Panc1 (cell line): ENCODE data around the gene GAL3ST1. TPM values are rescaled to one million over a fixed set of nuclear protein-coding genes. Genes with fewer than 3 reads are reported as not detected.

Experiments used
- ATAC-seq: fragments of 200-7000 bp; cut with Tn5 transposase; 2 replicates; pipeline ENCODE4 v1.9.1; 2020; ENCODE audit warnings: mild to moderate bottlenecking, moderate library complexity
- BruUV-seq: library from RNA; stranded (reverse); fragments of 400-500 nt; replicated peaks from 2 replicates; lab custom pipeline; 2021; lab: Mats Ljungman, UMichigan
- CTCF ChIA-PET: fragments of 300-600 bp; sonication (Branson Sonifier 250); formaldehyde crosslinking; loops from one replicate; lab custom pipeline; 2022; ENCODE audit warnings: antibody characterized with exemption; lab: Charles Lee
- POLR2A ChIA-PET: fragments of 300-600 bp; sonication (Branson Sonifier 250); formaldehyde crosslinking; loops from one replicate; lab custom pipeline; 2022; ENCODE audit warnings: antibody characterized with exemption; lab: Charles Lee
- DNase-seq: peaks from one replicate; pipeline ENCODE4 v3.0.0-alpha.2; 2010; ENCODE audit warnings: low read depth, low spot score
- H3K27ac ChIP-seq: 2 replicates; pipeline ENCODE4 v1.5.1; 2011; ENCODE audit warnings: mild to moderate bottlenecking, low read length, inconsistent platforms
- H3K27me3 ChIP-seq: fragments of 200-500 bp; sonication (Bioruptor generic); 2 replicates; pipeline ENCODE4 v1.6.0; 2014; ENCODE audit warnings: low read length, inconsistent platforms; ENCODE audit not compliant: control insufficient read depth, insufficient read depth
- H3K36me3 ChIP-seq: fragments of 200-500 bp; sonication (Bioruptor generic); 2 replicates; pipeline ENCODE4 v1.5.1; 2014; ENCODE audit warnings: inconsistent platforms, mild to moderate bottlenecking, low read length, moderate library complexity; ENCODE audit not compliant: control insufficient read depth, insufficient read depth
- H3K4me1 ChIP-seq: 2 replicates; pipeline ENCODE4 v1.5.1; 2011; ENCODE audit warnings: inconsistent platforms, mild to moderate bottlenecking, low read length, moderate library complexity; ENCODE audit not compliant: control insufficient read depth, insufficient read depth
- H3K4me3 ChIP-seq, 2 experiments: 2 replicates each; pipeline ENCODE4 v1.5.1; 2011 to 2012; ENCODE audit warnings: low read depth in 2 of 2, low read length in 2 of 2, mild to moderate bottlenecking in 2 of 2, inconsistent platforms in 1 of 2, moderate library complexity in 1 of 2
- H3K9me3 ChIP-seq: fragments of 200-500 bp; sonication (Bioruptor generic); 2 replicates; pipeline ENCODE4 v1.5.1; 2014; ENCODE audit warnings: low read depth, mild to moderate bottlenecking, inconsistent platforms, low read length, moderate library complexity; ENCODE audit not compliant: control insufficient read depth, insufficient read depth
- CTCF ChIP-seq: fragments of 450-650 bp; IDR thresholded peaks from 2 replicates; pipeline ENCODE4 v1.5.1; 2017; ENCODE audit warnings: mild to moderate bottlenecking
- POLR2AphosphoS5 ChIP-seq: IDR thresholded peaks from 2 replicates; pipeline ENCODE4 v1.6.1; 2012; ENCODE audit warnings: mild to moderate bottlenecking, low read depth, low read length, moderate library complexity
- REST ChIP-seq, 2 experiments: IDR thresholded peaks; 2 replicates each; pipeline ENCODE4 v1.6.1; 2011 to 2012; ENCODE audit warnings: low read depth in 2 of 2, control low read depth in 1 of 2, low read length in 1 of 2, mild to moderate bottlenecking in 1 of 2, moderate library complexity in 1 of 2; ENCODE audit not compliant: insufficient read depth in 1 of 2
- SIN3A ChIP-seq: IDR thresholded peaks from 2 replicates; pipeline ENCODE4 v1.6.1; 2012; ENCODE audit warnings: low read depth, mild to moderate bottlenecking, low read length, moderate library complexity, borderline replicate concordance; ENCODE audit not compliant: insufficient read depth
- TCF7L2 ChIP-seq: IDR thresholded peaks from 2 replicates; pipeline ENCODE4 v1.6.1; 2011; ENCODE audit warnings: mild to moderate bottlenecking, low read depth, low read length, inconsistent platforms
- in situ Hi-C: cut with HindIII; loops from 2 replicates; pipeline ENCODE4 v1.10.0; 2016; ENCODE audit warnings: low sequenced_read_pairs, low pct_unique_long_range_greater_than_20kb
- intact Hi-C: fragments of 100-400 bp; cut with micrococcal nuclease; formaldehyde crosslinking; loops from one replicate; pipeline ENCODE4 v1.10.0; 2022; ENCODE audit not compliant: unreplicated experiment
- total RNA-seq: library from RNA; stranded (reverse); gene quantifications from one replicate; pipeline ENCODE4 v1.2.1, GENCODE V29; 2021; ENCODE audit not compliant: unreplicated experiment

Gene GAL3ST1
- total RNA-seq, 1 experiment from 2014 or later = 1.1 TPM

GRCh38 chr22:30617819-30618218 lies 43.4 kb upstream of the GAL3ST1 start:
- no peaks in the 10 kb centered on the region for H3K9me3 ChIP-seq
- no peak for ATAC-seq
- no peaks in the 10 kb centered on the region for H3K36me3 ChIP-seq
- no peaks in the 10 kb centered on the region for H3K4me1 ChIP-seq
- TF ChIP-seq POLR2AphosphoS5 (no peak), TCF7L2 (no peak), SIN3A (no peak), REST (IDR thresholded peaks at IDR 0.05; ENCODE audit: insufficient read depth in 1 of 2, low read depth in 2 of 2, low read length in 1 of 2) (no peak), CTCF (no peak)
- H3K4me3 ChIP-seq = no peak overlapping the region
- in situ Hi-C loops (no loop called here), intact Hi-C loops (no loop called here)
- BruUV-seq = no TSS peak
- H3K27me3 ChIP-seq = no peaks in the 10 kb centered on the region
- POLR2A ChIA-PET = interaction anchor here (0.6 kb wide), 1 partner anchor 113 kb away, joined by 5 read pairs; no protein-coding TSS in a partner anchor
- CTCF ChIA-PET = no interaction called here
- H3K27ac ChIP-seq = no peak overlapping the region
- DNase-seq = no peak

- CTCF ChIA-PET = interaction anchor here (0.7 kb wide), 1 partner anchor 14 kb away, joined by 3 read pairs; no protein-coding TSS in a partner anchor
- Histone ChIP-seq H3K4me1 (no peaks in the 10 kb centered on the region), H3K27me3 (no peaks in the 10 kb centered on the region), H3K4me3 (no peak overlapping the region), H3K36me3 (no peaks in the 10 kb centered on the region), H3K27ac (no peak overlapping the region), H3K9me3 (no peaks in the 10 kb centered on the region)
- DNase-seq (no peak), ATAC-seq (no peak)
- POLR2A ChIA-PET = no interaction called here
- TF ChIP-seq TCF7L2 (no peak), SIN3A (no peak), CTCF (no peak), REST (IDR thresholded peaks at IDR 0.05; ENCODE audit: insufficient read depth in 1 of 2, low read depth in 2 of 2, low read length in 1 of 2) (no peak), POLR2AphosphoS5 (no peak)
- no TSS peak for BruUV-seq
- in situ Hi-C loops = no loop called here
- intact Hi-C loops = no loop called here
Observed at GRCh38 chr22:30615543-30615954, 41.1 kb upstream of the GAL3ST1 start.
